HCT116 (cell line): ENCODE data around the gene GNAT1. TPM values are rescaled to one million over a fixed set of nuclear protein-coding genes. Genes with fewer than 3 reads are reported as not detected.

Experiments
- ATAC-seq: fragments of 200-7000 bp; cut with Tn5 transposase; 2 replicates; pipeline ENCODE4 v1.9.1; 2020; ENCODE audit warnings: mild to moderate bottlenecking, moderate library complexity
- BruUV-seq: library from RNA; stranded (reverse); fragments of 400-500 nt; replicated peaks from 2 replicates; lab custom pipeline; 2021; lab: Mats Ljungman, UMichigan
- CTCF ChIA-PET: fragments of 300-600 bp; sonication (Branson Sonifier 250); formaldehyde crosslinking; loops from one replicate; lab custom pipeline; 2021; ENCODE audit warnings: antibody characterized with exemption; lab: Charles Lee
- POLR2A ChIA-PET: fragments of 300-600, 350-600 bp; sonication (Branson Sonifier 250); formaldehyde crosslinking; loops from one replicate; lab custom pipeline; 2021; ENCODE audit warnings: antibody characterized with exemption; lab: Charles Lee
- RAD21 ChIA-PET, 2 experiments: fragments of 300-600 bp; sonication (Branson Sonifier 250); formaldehyde crosslinking; loops; one replicate each; lab custom pipeline; 2023; ENCODE audit warnings: low total read pairs in 2 of 2; ENCODE audit not compliant: uncharacterized antibody in 2 of 2, unreplicated experiment in 2 of 2, low non-redundant PET in 1 of 2; lab: Charles Lee
- DNase-seq: peaks from one replicate; pipeline ENCODE4 v3.0.0-alpha.2; 2010; ENCODE audit warnings: low read depth, low spot score
- H2AFZ ChIP-seq: fragments of 200-600 bp; shearing (Covaris generic), sonication (generic); 2 replicates; pipeline ENCODE4 v1.6.1; 2017; ENCODE audit warnings: low read depth, mixed run types, mixed read lengths, antibody characterized with exemption, low read length; ENCODE audit not compliant: poor library complexity, severe bottlenecking
- H3K27ac ChIP-seq: 2 replicates; pipeline ENCODE4 v1.5.1; 2012; ENCODE audit warnings: low read depth, low read length
- H3K27me3 ChIP-seq: fragments of 200-600 bp; sonication (generic); 2 replicates; pipeline ENCODE4 v1.6.1; 2016; ENCODE audit warnings: mixed run types, low read length, mixed read lengths; ENCODE audit not compliant: insufficient read depth
- H3K36me3 ChIP-seq, 2 experiments: fragments of 200-500 bp in 1 of 2; fragments of 200-600 bp in 1 of 2; sonication (Bioruptor generic) in 1 of 2; sonication (generic) in 1 of 2; 2 replicates each; pipeline versions ENCODE4 v1.5.1 to v1.6.1; 2014 to 2016; ENCODE audit warnings: low read length in 2 of 2, inconsistent platforms in 1 of 2, mixed read lengths in 1 of 2, mixed run types in 1 of 2; ENCODE audit not compliant: insufficient read depth in 2 of 2, control insufficient read depth in 1 of 2
- H3K4me1 ChIP-seq, 2 experiments: fragments of 200-600 bp in 1 of 2; sonication (generic) in 1 of 2; 2 replicates each; pipeline versions ENCODE4 v1.5.1 to v1.6.1; 2012 to 2017; ENCODE audit warnings: low read length in 2 of 2, inconsistent platforms in 1 of 2, mild to moderate bottlenecking in 1 of 2, mixed read lengths in 1 of 2, mixed run types in 1 of 2, moderate library complexity in 1 of 2; ENCODE audit not compliant: insufficient read depth in 2 of 2, control insufficient read depth in 1 of 2
- H3K4me2 ChIP-seq: fragments of 200-600 bp; sonication (generic); 2 replicates; pipeline ENCODE4 v1.6.1; 2017; ENCODE audit warnings: mixed run types, low read length, mixed read lengths
- H3K4me3 ChIP-seq, 2 experiments: fragments of 200-600 bp in 1 of 2; sonication (generic) in 1 of 2; replicated peaks in 1 of 2; 2 replicates each; pipeline ENCODE4 v1.5.1; 2011 to 2016; ENCODE audit warnings: low read length in 2 of 2, control low read depth in 1 of 2, low read depth in 1 of 2, mild to moderate bottlenecking in 1 of 2, mixed read lengths in 1 of 2, mixed run types in 1 of 2
- H3K79me2 ChIP-seq: fragments of 200-600 bp; sonication (generic); 2 replicates; pipeline ENCODE4 v1.6.1; 2017; ENCODE audit warnings: mild to moderate bottlenecking, mixed run types, low read length, moderate library complexity, mixed read lengths; ENCODE audit not compliant: insufficient read depth
- H3K9ac ChIP-seq: fragments of 200-600 bp; sonication (generic); 2 replicates; pipeline ENCODE4 v1.6.1; 2016; ENCODE audit warnings: low read length, mixed read lengths
- H3K9me2 ChIP-seq: fragments of 200-600 bp; sonication (generic), shearing (Covaris generic); 2 replicates; pipeline ENCODE4 v1.6.1; 2017; ENCODE audit warnings: mixed run types, mild to moderate bottlenecking, moderate library complexity; ENCODE audit not compliant: insufficient read depth
- H3K9me3 ChIP-seq, 2 experiments: fragments of 200-500 bp in 1 of 2; fragments of 200-600 bp in 1 of 2; sonication (Bioruptor generic) in 1 of 2; sonication (generic) in 1 of 2; 2 replicates each; pipeline ENCODE4 v1.6.1; 2014 to 2017; ENCODE audit warnings: low read length in 2 of 2, mixed read lengths in 2 of 2, inconsistent platforms in 1 of 2, low read depth in 1 of 2, mild to moderate bottlenecking in 1 of 2, mixed run types in 1 of 2, moderate library complexity in 1 of 2; ENCODE audit not compliant: control insufficient read depth in 1 of 2, insufficient read depth in 1 of 2
- H4K20me1 ChIP-seq: fragments of 200-600 bp; sonication (generic), shearing (Covaris generic); 2 replicates; pipeline ENCODE4 v1.6.1; 2017; ENCODE audit warnings: mixed run types, mild to moderate bottlenecking, moderate library complexity; ENCODE audit not compliant: insufficient read depth
- MAX ChIP-seq: IDR thresholded peaks from 2 replicates; pipeline ENCODE4 v1.6.1; 2012
- POLR2AphosphoS5 ChIP-seq: IDR thresholded peaks from 2 replicates; pipeline ENCODE4 v1.6.1; 2011; ENCODE audit warnings: mild to moderate bottlenecking, low read depth, low read length, moderate library complexity
- SP1 ChIP-seq: IDR thresholded peaks from 2 replicates; pipeline ENCODE4 v1.6.1; 2012; ENCODE audit warnings: low read depth
- SRF ChIP-seq: IDR thresholded peaks from 2 replicates; pipeline ENCODE4 v1.6.1; 2012; ENCODE audit warnings: low read depth
- intact Hi-C: fragments of 100-400 bp; cut with micrococcal nuclease; formaldehyde crosslinking; loops from 2 replicates; pipeline ENCODE4 v1.10.0; 2022
- total RNA-seq: library from RNA; stranded (reverse); gene quantifications from one replicate; pipeline ENCODE4 v1.2.1, GENCODE V29; 2021; ENCODE audit not compliant: unreplicated experiment
- TF ChIP-seq, protein P1 (sequence below): IDR thresholded peaks from 2 replicates; pipeline ENCODE4 v1.6.1; 2012; ENCODE audit warnings: low read depth

Gene GNAT1
- total RNA-seq, 1 experiment from 2014 or later: not detected

GRCh38 chr3:50202353-50203112 lies 11.1 kb downstream of the GNAT1 start:
- Histone ChIP-seq H3K4me2 (no peak overlapping the region), H2AFZ (no peak overlapping the region), H3K4me1 (peaks cover 10 to 41% of the 10 kb centered on the region in 2 experiments; a peak in 3 of 4 replicates), H3K9ac (no peak overlapping the region), H4K20me1 (no peaks in the 10 kb centered on the region), H3K9me2 (no peaks in the 10 kb centered on the region), H3K36me3 (no peaks in the 10 kb centered on the region), H3K9me3 (no peaks in the 10 kb centered on the region)
- ChIA-PET CTCF (interaction anchor here (0.7 to 1.8 kb wide), 5 partner anchors 8 to 57 kb away, joined by 3 to 11 read pairs (median 5); no protein-coding TSS in a partner anchor), RAD21 (interaction anchor here in 1 of 2 experiments (0.5 kb wide), 1 partner anchor 7 kb away, joined by 7 read pairs; no protein-coding TSS in a partner anchor)
- no TSS peak for BruUV-seq
- DNase-seq (no peak), ATAC-seq (no peak)
- intact Hi-C loops: no loop called here
- TF ChIP-seq MAX (no peak), SRF (no peak), SP1 (no peak), POLR2AphosphoS5 (no peak)
- TF ChIP-seq, protein P1, sequence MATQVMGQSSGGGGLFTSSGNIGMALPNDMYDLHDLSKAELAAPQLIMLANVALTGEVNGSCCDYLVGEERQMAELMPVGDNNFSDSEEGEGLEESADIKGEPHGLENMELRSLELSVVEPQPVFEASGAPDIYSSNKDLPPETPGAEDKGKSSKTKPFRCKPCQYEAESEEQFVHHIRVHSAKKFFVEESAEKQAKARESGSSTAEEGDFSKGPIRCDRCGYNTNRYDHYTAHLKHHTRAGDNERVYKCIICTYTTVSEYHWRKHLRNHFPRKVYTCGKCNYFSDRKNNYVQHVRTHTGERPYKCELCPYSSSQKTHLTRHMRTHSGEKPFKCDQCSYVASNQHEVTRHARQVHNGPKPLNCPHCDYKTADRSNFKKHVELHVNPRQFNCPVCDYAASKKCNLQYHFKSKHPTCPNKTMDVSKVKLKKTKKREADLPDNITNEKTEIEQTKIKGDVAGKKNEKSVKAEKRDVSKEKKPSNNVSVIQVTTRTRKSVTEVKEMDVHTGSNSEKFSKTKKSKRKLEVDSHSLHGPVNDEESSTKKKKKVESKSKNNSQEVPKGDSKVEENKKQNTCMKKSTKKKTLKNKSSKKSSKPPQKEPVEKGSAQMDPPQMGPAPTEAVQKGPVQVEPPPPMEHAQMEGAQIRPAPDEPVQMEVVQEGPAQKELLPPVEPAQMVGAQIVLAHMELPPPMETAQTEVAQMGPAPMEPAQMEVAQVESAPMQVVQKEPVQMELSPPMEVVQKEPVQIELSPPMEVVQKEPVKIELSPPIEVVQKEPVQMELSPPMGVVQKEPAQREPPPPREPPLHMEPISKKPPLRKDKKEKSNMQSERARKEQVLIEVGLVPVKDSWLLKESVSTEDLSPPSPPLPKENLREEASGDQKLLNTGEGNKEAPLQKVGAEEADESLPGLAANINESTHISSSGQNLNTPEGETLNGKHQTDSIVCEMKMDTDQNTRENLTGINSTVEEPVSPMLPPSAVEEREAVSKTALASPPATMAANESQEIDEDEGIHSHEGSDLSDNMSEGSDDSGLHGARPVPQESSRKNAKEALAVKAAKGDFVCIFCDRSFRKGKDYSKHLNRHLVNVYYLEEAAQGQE: no peak
- TF ChIP-seq, all 23 proteins: peak for 0
- Histone ChIP-seq H3K79me2 (no peaks in the 10 kb centered on the region), H3K27ac (no peak overlapping the region), H3K27me3 (no peaks in the 10 kb centered on the region), H3K4me3 (no peak overlapping the region)
- POLR2A ChIA-PET: interaction anchor here (1.7 kb wide), 1 partner anchor 23 kb away, joined by 4 read pairs; no protein-coding TSS in a partner anchor
